ENCODE data around the gene TYROBP.

TYROBP gene

DNA sequence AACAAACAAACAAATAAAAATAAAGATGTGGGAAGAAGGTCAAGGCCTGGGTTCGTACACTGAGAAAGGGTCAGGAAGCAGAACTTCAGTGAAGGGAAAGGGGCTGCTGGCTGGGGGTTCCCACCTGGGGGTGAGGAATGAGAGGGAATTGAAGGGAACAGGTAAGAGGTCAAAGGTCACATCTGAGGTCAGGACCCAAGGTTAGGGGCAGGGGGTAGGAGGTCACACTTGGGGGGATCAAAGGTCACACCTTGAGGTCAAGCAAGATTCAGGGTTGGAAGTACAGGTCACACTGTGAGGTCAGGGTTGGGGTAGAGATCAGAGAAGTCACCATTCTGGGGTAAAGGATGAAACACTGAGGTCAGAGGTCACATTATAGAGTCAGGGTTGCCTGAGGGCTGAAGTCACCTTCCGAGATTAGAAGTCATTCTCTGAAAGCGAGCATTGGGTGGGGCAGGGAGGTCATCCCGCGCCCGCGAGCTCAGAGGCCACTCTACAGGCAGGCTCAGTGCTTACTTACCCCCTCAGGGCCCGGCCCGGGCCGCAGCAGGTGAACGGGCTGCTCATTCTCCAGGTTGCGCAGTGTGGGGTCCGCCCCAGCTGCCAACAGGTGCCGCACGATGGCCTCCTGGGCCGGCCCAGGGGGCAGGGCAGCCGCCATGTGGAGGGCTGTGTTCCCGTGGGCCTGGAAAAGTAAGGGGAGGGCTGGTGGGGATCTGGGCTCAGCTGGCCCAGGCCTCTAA, 18.6 kb downstream of the TYROBP start:
- TF ChIP-seq, protein P1, sequence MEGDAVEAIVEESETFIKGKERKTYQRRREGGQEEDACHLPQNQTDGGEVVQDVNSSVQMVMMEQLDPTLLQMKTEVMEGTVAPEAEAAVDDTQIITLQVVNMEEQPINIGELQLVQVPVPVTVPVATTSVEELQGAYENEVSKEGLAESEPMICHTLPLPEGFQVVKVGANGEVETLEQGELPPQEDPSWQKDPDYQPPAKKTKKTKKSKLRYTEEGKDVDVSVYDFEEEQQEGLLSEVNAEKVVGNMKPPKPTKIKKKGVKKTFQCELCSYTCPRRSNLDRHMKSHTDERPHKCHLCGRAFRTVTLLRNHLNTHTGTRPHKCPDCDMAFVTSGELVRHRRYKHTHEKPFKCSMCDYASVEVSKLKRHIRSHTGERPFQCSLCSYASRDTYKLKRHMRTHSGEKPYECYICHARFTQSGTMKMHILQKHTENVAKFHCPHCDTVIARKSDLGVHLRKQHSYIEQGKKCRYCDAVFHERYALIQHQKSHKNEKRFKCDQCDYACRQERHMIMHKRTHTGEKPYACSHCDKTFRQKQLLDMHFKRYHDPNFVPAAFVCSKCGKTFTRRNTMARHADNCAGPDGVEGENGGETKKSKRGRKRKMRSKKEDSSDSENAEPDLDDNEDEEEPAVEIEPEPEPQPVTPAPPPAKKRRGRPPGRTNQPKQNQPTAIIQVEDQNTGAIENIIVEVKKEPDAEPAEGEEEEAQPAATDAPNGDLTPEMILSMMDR (IDR thresholded peaks at IDR 0.05; ENCODE audit: borderline replicate concordance, insufficient read depth, low read depth, low read length) = no peak
- no peak overlapping the region for H3K4me3 ChIP-seq (ENCODE audit: low read depth, low read length)

- no peak overlapping the region for H3K4me3 ChIP-seq (ENCODE audit: low read depth, low read length)
- TF ChIP-seq, protein P1 (IDR thresholded peaks at IDR 0.05; ENCODE audit: borderline replicate concordance, insufficient read depth, low read depth, low read length) = no peak
These were observed 19.7 kb downstream of the TYROBP start for GRCh38 chr19:35888398-35888797.

GRCh38 chr19:35887197-35887596, 20.9 kb downstream of the TYROBP start:
- no peak overlapping the region for H3K4me3 ChIP-seq (ENCODE audit: low read depth, low read length)
- TF ChIP-seq, protein P1 (IDR thresholded peaks at IDR 0.05; ENCODE audit: borderline replicate concordance, insufficient read depth, low read depth, low read length) = no peak

DNA sequence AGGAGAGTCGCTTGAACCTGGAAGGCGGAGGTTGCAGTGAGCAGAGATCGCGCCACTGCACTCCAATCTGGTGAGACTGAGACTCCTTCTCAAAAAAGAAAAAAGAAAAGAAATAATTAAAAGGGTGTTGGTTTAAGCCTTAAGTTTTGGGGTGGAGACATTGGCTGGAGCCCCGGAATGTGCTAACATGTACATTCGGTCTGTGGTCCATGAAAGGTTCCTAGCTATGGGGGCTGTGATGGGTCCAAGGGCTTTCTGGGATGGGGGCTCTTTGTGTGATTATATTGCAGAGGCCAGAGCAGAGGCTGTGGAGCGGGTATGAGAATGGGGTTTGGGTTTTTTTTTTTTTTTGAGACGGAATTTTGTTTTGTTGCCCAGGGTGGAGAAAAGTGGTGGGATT, 22.2 kb downstream of the TYROBP start:
- no peak overlapping the region for H3K4me3 ChIP-seq (ENCODE audit: low read depth, low read length)
- TF ChIP-seq, protein P1 (IDR thresholded peaks at IDR 0.05; ENCODE audit: borderline replicate concordance, insufficient read depth, low read depth, low read length) = no peak

DNA sequence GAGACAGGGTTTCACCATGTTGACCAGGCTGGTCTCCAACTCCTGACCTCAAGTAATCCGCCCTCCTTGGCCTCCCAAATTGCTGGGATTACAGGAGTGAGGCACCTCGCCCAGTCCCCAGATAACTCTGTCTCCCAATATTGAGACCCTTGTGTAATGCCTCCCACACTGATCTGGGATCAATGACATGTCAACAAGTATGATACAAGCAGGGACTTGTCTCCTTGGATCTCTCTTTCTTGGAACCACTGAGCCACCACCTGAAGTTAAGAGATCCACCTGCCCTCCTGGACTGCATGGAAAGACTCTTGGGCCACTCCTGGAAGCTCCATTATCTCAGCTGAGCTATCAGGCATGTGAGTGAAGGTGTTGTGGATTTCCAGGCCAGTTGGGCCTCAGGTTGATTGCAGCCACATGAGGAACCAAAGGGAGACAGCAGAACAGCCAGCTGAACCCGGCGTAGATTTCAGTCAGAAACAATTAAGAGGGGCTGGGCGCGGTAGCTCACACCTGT, 22.8 kb downstream of the TYROBP start:
- TF ChIP-seq, protein P1 (IDR thresholded peaks at IDR 0.05; ENCODE audit: borderline replicate concordance, insufficient read depth, low read depth, low read length) = no peak
- H3K4me3 ChIP-seq (ENCODE audit: low read depth, low read length) = no peak overlapping the region

DNA sequence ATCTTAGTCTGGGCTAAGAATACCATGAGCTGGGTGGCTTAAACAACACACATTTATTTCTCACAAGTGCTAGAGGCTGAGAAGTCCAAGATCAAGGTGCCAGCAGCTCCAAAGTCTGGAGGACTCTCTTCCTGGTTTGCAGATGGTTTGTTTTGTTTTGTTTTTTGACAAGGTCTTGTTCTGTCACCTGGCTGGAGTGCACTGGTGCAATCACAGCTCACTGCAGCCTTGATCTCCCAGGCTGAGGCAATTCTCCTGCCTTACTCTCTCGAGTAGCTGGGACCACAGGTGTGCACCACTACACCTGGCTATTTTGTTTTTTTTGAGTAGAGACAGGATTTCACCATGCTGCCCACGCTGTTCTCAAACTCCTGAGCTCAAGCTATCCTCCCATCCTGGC, 24.2 kb downstream of the TYROBP start:
- TF ChIP-seq, protein P1 (IDR thresholded peaks at IDR 0.05; ENCODE audit: borderline replicate concordance, insufficient read depth, low read depth, low read length) = no peak
- no peak overlapping the region for H3K4me3 ChIP-seq (ENCODE audit: low read depth, low read length)

Measured in GM12875 (cell line).